Measurements from ENCODE around the gene ERC2.

The ERC2 gene

GRCh38 chr3:55487381-55488241 is 980.7 kb downstream of the ERC2 start (continued):
- TF ChIP-seq, protein P1, sequence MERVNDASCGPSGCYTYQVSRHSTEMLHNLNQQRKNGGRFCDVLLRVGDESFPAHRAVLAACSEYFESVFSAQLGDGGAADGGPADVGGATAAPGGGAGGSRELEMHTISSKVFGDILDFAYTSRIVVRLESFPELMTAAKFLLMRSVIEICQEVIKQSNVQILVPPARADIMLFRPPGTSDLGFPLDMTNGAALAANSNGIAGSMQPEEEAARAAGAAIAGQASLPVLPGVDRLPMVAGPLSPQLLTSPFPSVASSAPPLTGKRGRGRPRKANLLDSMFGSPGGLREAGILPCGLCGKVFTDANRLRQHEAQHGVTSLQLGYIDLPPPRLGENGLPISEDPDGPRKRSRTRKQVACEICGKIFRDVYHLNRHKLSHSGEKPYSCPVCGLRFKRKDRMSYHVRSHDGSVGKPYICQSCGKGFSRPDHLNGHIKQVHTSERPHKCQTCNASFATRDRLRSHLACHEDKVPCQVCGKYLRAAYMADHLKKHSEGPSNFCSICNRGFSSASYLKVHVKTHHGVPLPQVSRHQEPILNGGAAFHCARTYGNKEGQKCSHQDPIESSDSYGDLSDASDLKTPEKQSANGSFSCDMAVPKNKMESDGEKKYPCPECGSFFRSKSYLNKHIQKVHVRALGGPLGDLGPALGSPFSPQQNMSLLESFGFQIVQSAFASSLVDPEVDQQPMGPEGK (tag by site-specific recombination; IDR thresholded peaks at IDR 0.05) = peak; percentile 62
- TF ChIP-seq ZSCAN4 (tag by site-specific recombination; IDR thresholded peaks at IDR 0.05) (peak; percentile 85), ZIC2 (tag by site-specific recombination; IDR thresholded peaks at IDR 0.05) (no peak), ZFHX2 (tag by site-specific recombination; conservative IDR thresholded peaks at IDR 0.05) (peak; percentile 36; the same call in 1 of the 2 replicates), ZNF398 (tag by site-specific recombination; IDR thresholded peaks at IDR 0.05) (peak; percentile 63; the same call in 1 of the 2 replicates), ZNF76 (tag by site-specific recombination; IDR thresholded peaks at IDR 0.05; ENCODE audit: borderline replicate concordance, low read depth) (no peak), ZNF16 (tag by site-specific recombination; IDR thresholded peaks at IDR 0.05; ENCODE audit: low read depth) (no peak), ZNF18 (tag by site-specific recombination; IDR thresholded peaks at IDR 0.05) (peak; percentile 81), ZNF2 (tag by site-specific recombination; IDR thresholded peaks at IDR 0.05) (0 out of 2 replicates have a peak, but pooled peaks have one; percentile 27), ZNF596 (tag by site-specific recombination; IDR thresholded peaks at IDR 0.05) (peak; percentile 25; the same call in 1 of the 2 replicates)
- TF ChIP-seq, protein P2, sequence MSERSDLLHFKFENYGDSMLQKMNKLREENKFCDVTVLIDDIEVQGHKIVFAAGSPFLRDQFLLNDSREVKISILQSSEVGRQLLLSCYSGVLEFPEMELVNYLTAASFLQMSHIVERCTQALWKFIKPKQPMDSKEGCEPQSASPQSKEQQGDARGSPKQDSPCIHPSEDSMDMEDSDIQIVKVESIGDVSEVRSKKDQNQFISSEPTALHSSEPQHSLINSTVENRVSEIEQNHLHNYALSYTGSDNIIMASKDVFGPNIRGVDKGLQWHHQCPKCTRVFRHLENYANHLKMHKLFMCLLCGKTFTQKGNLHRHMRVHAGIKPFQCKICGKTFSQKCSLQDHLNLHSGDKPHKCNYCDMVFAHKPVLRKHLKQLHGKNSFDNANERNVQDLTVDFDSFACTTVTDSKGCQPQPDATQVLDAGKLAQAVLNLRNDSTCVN (tag by site-specific recombination; optimal IDR thresholded peaks at IDR 0.05) = peak; percentile 5

DNA sequence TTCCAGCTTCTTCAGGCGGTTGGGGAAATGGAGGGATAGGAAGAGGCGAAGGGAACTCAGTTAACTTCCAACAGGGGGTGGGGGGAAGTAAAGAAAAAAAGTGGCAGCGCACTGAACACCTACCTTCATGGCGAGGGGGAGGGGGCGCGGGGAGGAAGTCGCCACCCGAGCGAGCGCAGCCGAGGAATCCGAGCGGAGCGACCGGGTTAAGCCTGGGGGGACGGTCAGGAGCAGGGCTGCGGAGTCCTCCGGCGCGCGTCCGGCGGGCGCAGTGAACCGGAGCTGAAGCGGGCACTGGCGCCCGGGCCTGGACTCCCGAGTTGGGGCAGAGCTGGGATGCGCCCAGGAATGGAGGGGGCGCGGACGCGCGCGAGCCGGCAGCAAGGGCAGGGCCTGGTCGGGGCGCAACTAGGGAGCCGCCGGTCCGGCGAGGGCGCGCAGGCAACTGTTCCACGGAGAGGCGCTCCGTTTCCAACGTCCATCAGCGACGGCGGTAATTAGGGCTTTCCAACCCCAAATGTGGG is 981.3 kb downstream of the ERC2 start, which contains the start of gene WNT5A:
Gene WNT5A, minus strand, starts transcription at position 450 of the 524 bp plus-strand sequence. Its CDS starts 321 bp downstream, at position 129.
- ChIA-PET POLR2A (interaction anchor here (0.6 to 1.0 kb wide), 3 partner anchors 14 to 97 kb away, joined by 3 read pairs; no protein-coding TSS in a partner anchor), CTCF (interaction anchor here (0.7 kb wide), 1 partner anchor 1646 kb away, joined by 5 read pairs; no protein-coding TSS in a partner anchor)
- peak within 1 kb of the TSS; percentile 72 for H3K4me3 ChIP-seq (ENCODE audit: low read depth, low read length)
- peak within 1 kb of the TSS; percentile 97 for H3K27ac ChIP-seq (ENCODE audit: extremely low read depth, low read depth, low read length)
- peaks cover 0 to 12% of the 10 kb centered on the region in 2 experiments; a peak in 1 of 3 replicates for H3K36me3 ChIP-seq (ENCODE audit: control insufficient read depth in 2 of 2, insufficient read depth in 1 of 2, low read length in 2 of 2)
- H3K9me3 ChIP-seq (ENCODE audit: control insufficient read depth, insufficient read depth, low read depth, low read length) = no peaks in the 10 kb centered on the region
- H3K4me1 ChIP-seq (ENCODE audit: control insufficient read depth, insufficient read depth, low read length) = peaks cover 18% of the 10 kb centered on the region
- no peak for TF ChIP-seq ZNF23 (tag by site-specific recombination; IDR thresholded peaks at IDR 0.05; ENCODE audit: borderline replicate concordance)
- TF ChIP-seq ZNF248 (tag by site-specific recombination; IDR thresholded peaks at IDR 0.05) = no peak
- TF ChIP-seq, protein P3, sequence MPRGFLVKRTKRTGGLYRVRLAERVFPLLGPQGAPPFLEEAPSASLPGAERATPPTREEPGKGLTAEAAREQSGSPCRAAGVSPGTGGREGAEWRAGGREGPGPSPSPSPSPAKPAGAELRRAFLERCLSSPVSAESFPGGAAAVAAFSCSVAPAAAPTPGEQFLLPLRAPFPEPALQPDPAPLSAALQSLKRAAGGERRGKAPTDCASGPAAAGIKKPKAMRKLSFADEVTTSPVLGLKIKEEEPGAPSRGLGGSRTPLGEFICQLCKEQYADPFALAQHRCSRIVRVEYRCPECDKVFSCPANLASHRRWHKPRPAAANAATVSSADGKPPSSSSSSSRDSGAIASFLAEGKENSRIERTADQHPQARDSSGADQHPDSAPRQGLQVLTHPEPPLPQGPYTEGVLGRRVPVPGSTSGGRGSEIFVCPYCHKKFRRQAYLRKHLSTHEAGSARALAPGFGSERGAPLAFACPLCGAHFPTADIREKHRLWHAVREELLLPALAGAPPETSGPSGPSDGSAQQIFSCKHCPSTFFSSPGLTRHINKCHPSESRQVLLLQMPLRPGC (tag by site-specific recombination; IDR thresholded peaks at IDR 0.05) = 0 out of 2 replicates have a peak, but pooled peaks have one; percentile 16
- peak; percentile 34; the same call in 1 of the 2 replicates for TF ChIP-seq ZBTB17 (tag by site-specific recombination; IDR thresholded peaks at IDR 0.05)
- no peak for TF ChIP-seq HOXA7 (CRISPR knock-in tag; IDR thresholded peaks at IDR 0.05; ENCODE audit: borderline replicate concordance)
- TF ChIP-seq ZNF610 (tag by site-specific recombination; IDR thresholded peaks at IDR 0.05; ENCODE audit: borderline replicate concordance) = peak; percentile 40; the same call in 1 of the 2 replicates
- TF ChIP-seq ZNF561 (tag by site-specific recombination; IDR thresholded peaks at IDR 0.05; ENCODE audit: borderline replicate concordance) = no peak
- no peak for TF ChIP-seq GFI1B (tag by site-specific recombination; IDR thresholded peaks at IDR 0.05)
- no peak for TF ChIP-seq ZNF404 (tag by site-specific recombination; IDR thresholded peaks at IDR 0.05)
- TF ChIP-seq ZNF37A (tag by site-specific recombination; IDR thresholded peaks at IDR 0.05) = no peak
- TF ChIP-seq REPIN1 (tag by site-specific recombination; IDR thresholded peaks at IDR 0.05; ENCODE audit: low read depth) = no peak
- TF ChIP-seq ZNF48 (tag by site-specific recombination; IDR thresholded peaks at IDR 0.05) = no peak
- no peak for TF ChIP-seq KLF16 (tag by site-specific recombination; IDR thresholded peaks at IDR 0.05)
- no peak for TF ChIP-seq ZNF274 (IDR thresholded peaks at IDR 0.05; ENCODE audit: low read length)
- TF ChIP-seq ZNF274 (tag by site-specific recombination; IDR thresholded peaks at IDR 0.05; ENCODE audit: borderline replicate concordance) = no peak

Data from HEK293 (cell line).